Pancreas (tissue), 10 donors: ENCODE data around the gene ERVK3-1. TPM values are rescaled to one million over a fixed set of nuclear protein-coding genes. Genes with fewer than 3 reads are reported as not detected.
A peak's percentile ranks its signal among the peaks of the same experiment; 100 is the strongest.

Experiments
- ATAC-seq, 4 donors: fragments of 200-7000 bp; cut with Tn5 transposase; one replicate each; pipeline versions ENCODE4 v1.8.0 to v1.9.1; 2020; ENCODE audit warnings: mild to moderate bottlenecking in 4 of 4, moderate library complexity in 4 of 4
- DNase-seq, 6 donors: peaks; one replicate each; pipeline ENCODE4 v3.0.0-alpha.2; 2020
- FAIRE-seq: peaks from 2 replicates; lab custom pipeline; 2012; peaks lifted over from hg19 to GRCh38; lab: Jason Lieb, UNC
- H3K27ac ChIP-seq, 4 donors: fragments of 200-600 bp; sonication (generic); 1 replicate in 3 of 4; 2 replicates in 1 of 4; pipeline versions ENCODE4 v1.5.0 to v1.8.0; 2020
- H3K27me3 ChIP-seq, 4 donors: fragments of 200-600 bp; one replicate each; pipeline ENCODE4 v1.8.0; 2021
- H3K36me3 ChIP-seq, 3 donors: fragments of 200-600 bp; sonication (generic) in 1 of 3; one replicate each; pipeline versions ENCODE4 v1.5.0 to v1.8.0; 2020 to 2021
- H3K4me1 ChIP-seq, 3 donors: fragments of 200-600 bp; one replicate each; pipeline ENCODE4 v1.8.0; 2021
- H3K4me3 ChIP-seq, 4 donors: fragments of 200-600 bp; sonication (generic) in 2 of 4; one replicate each; pipeline versions ENCODE4 v1.5.0 to v1.8.0; 2020 to 2021
- H3K9me3 ChIP-seq, 4 donors: fragments of 200-600 bp; one replicate each; pipeline ENCODE4 v1.8.0; 2021
- WGBS, 2 donors: extraction: QIAGEN DNeasy Blood & Tissue Kit; methylation state at CpG; one replicate each; pipeline ENCODE4 v1.1.7; 2013; 5-methylcytosine and 5-hydroxymethylcytosine counted together
- intact Hi-C, 3 donors: fragments of 100-400 bp; cut with DNase I; formaldehyde crosslinking; loops; one replicate each; pipeline versions ENCODE4 v1.11.1 to v1.14.2; 2022
- polyA plus RNA-seq, 2 donors: library from polyadenylated mRNA; stranded (reverse); fragments of 200-250 nt; gene quantifications; one replicate each; pipeline ENCODE4 v1.2.3, GENCODE V29; 2013
- total RNA-seq, 6 donors: library from RNA; stranded (reverse); fragmentation: NEBNext Ultra II Directional in 4 of 6; extraction: Animal tissue kit (Norgen Biotek cat#: 25700) in 4 of 6; gene quantifications; one replicate each; pipeline versions ENCODE4 v1.2.1 to v1.2.4, GENCODE V29; 2021 to 2023
- TF ChIP-seq, protein P1 (sequence below), 4 donors: fragments of 200-600 bp; sonication (generic) in 3 of 4; IDR thresholded peaks; one replicate each; pipeline versions ENCODE4 v1.5.0 to v1.8.0; 2021; ENCODE audit warnings: antibody characterized with exemption in 4 of 4
- donor health status: healthy with polysubstance abuse.
- donor health status: DM: no; HTN: no; CAD: no; lungs with moderate emphysema.
- donor health status: DM: no; HTN: no; CAD: no.
- donor health status: control.
- donor health status: control.
- donor health status: Bipolar disorder and iron deficiency.
- donor health status: DM: yes; HTN: yes; CAD: no.
- donor health status: DM: no; HTN: no; CAD: no.
- donor health status: DM: no; HTN: no; CAD: no.
- donor health status: DM: yes; HTN: yes; CAD: no.

ERVK3-1 gene
- total and polyA plus RNA-seq, 8 donors = 8.6 to 41.6 (median 15.6) TPM

DNA sequence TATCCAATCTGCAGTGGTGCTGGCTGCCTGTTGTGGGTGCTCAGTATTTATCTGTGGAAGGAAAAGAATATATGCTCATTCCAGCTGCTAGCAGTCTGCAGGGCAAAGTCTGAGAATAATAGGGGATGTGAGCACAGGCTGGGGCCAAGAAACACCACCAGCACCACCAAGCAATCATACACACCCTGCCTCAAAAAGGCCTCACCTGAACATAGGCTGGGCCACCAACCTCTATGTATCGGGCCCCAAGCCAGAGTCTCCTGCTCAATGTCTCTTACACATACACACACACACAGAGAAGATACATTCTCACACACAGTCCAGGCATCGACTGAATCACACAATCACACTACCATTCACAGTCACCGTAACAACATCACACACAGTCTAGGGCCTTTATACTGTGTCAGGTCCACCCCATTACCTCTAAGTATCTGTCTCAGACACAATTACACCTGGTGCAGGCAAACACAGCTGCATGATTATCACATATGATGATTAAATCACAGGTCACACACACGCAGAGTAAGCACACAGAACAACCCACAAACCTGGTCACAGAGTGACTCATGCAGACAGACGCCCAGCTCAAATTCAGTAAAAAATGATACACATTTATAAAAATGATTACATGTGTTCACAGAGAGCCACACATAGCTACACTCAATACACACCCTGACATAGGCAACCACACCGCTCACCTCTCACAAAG, 20.3 kb downstream of the ERVK3-1 start:
- intact Hi-C loops = no loop called here
- Histone ChIP-seq H3K4me1 (peaks cover 0 to 13% (median 7%) of the 10 kb centered on the region in 3 donors), H3K9me3 (no peaks in the 10 kb centered on the region), H3K36me3 (no peaks in the 10 kb centered on the region), H3K4me3 (peak overlapping the region in 1 of 4 donors; percentile 78), H3K27me3 (no peaks in the 10 kb centered on the region), H3K27ac (no peak overlapping the region)
- FAIRE-seq (no peak), DNase-seq (no peak), ATAC-seq (no peak)
- TF ChIP-seq, protein P1, sequence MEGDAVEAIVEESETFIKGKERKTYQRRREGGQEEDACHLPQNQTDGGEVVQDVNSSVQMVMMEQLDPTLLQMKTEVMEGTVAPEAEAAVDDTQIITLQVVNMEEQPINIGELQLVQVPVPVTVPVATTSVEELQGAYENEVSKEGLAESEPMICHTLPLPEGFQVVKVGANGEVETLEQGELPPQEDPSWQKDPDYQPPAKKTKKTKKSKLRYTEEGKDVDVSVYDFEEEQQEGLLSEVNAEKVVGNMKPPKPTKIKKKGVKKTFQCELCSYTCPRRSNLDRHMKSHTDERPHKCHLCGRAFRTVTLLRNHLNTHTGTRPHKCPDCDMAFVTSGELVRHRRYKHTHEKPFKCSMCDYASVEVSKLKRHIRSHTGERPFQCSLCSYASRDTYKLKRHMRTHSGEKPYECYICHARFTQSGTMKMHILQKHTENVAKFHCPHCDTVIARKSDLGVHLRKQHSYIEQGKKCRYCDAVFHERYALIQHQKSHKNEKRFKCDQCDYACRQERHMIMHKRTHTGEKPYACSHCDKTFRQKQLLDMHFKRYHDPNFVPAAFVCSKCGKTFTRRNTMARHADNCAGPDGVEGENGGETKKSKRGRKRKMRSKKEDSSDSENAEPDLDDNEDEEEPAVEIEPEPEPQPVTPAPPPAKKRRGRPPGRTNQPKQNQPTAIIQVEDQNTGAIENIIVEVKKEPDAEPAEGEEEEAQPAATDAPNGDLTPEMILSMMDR (IDR thresholded peaks at IDR 0.05) = no peak
- 73 to 80% methylated on average over 6 of the region's 6 CpGs for WGBS, 2 donors

DNA sequence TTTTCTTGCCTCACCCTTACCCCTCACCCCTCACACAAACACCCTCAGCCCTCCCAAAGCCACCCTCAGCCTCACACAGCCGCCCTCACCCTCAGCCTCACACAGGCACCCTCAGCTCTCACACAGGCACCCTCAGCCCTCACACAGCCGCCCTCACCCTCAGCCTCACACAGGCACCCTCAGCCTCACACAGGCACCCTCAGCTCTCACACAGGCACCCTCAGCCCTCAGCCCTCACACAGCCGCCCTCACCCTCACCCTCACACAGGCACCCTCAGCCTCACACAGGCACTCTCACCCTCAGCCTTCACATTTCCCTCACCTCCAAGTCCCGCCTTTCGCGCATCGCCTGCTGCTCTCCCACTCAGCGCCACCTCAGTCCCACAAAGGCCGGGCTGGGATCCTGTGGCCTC, 21.3 kb downstream of the ERVK3-1 start:
- no peak for DNase-seq
- H3K4me1 ChIP-seq = peaks cover 0 to 13% (median 7%) of the 10 kb centered on the region in 3 donors
- no peak for FAIRE-seq
- intact Hi-C loops = no loop called here
- H3K27ac ChIP-seq = peak overlapping the region in 3 of 4 donors; percentile 76 to 90 (median 79)
- H3K36me3 ChIP-seq = no peaks in the 10 kb centered on the region
- no peaks in the 10 kb centered on the region for H3K27me3 ChIP-seq
- TF ChIP-seq, protein P1 (IDR thresholded peaks at IDR 0.05) = no peak
- peak overlapping the region; percentile 74 to 91 (median 78) for H3K4me3 ChIP-seq
- WGBS, 2 donors = 2 to 3% methylated on average over 9 of the region's 9 CpGs
- ATAC-seq = peak; percentile 9 to 31 (median 23)
- H3K9me3 ChIP-seq = no peaks in the 10 kb centered on the region

GRCh38 chr19:58326914-58327726, 21.9 kb downstream of the ERVK3-1 start, which contains the start of gene ZSCAN22:
Gene ZSCAN22 (plus strand): TSS chr19:58326994. CDS start chr19:58334803, 7,809 bp downstream.
- peak; percentile 97 to 99 (median 97) for ATAC-seq
- Histone ChIP-seq H3K4me1 (peaks cover 0 to 13% (median 7%) of the 10 kb centered on the region in 3 donors), H3K4me3 (peak within 1 kb of the TSS; percentile 74 to 91 (median 78)), H3K36me3 (no peaks in the 10 kb centered on the region), H3K27ac (peak within 1 kb of the TSS; percentile 76 to 90 (median 82)), H3K27me3 (no peaks in the 10 kb centered on the region), H3K9me3 (no peaks in the 10 kb centered on the region)
- TF ChIP-seq, protein P1 (IDR thresholded peaks at IDR 0.05) = no peak
- peak; percentile 95 to 98 (median 96) for DNase-seq
- 0% methylated on average over 62 of the region's 62 CpGs for WGBS, 2 donors
- no peak for FAIRE-seq
- intact Hi-C loops = no loop called here

DNA sequence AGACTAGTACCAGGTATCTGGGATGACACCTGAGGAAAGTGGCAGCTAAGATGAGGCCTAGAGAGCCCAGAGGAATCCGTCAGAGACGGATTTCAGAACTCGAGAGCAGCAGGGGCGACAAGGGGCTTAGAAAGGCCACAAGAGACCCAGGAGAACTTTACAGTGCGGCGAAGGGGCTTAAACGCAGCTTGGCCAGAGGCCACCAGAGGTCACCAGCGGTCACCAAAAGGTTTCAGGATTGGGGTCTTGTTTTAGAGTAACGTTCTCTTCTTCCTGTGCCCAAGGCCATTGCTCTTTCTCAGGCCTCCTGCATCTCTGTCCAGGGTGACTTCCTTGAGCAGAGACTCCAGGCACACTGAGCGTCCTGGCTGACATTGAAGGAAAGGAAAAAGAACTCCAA, 23.8 kb downstream of the ERVK3-1 start:
- intact Hi-C loops = no loop called here
- FAIRE-seq (no peak), DNase-seq (no peak), ATAC-seq (no peak)
- H3K4me1 ChIP-seq = peaks cover 0 to 13% (median 7%) of the 10 kb centered on the region in 3 donors
- H3K4me3 ChIP-seq = no peak overlapping the region
- no peaks in the 10 kb centered on the region for H3K27me3 ChIP-seq
- WGBS, 2 donors = 68 to 72% methylated on average over 10 of the region's 10 CpGs
- H3K36me3 ChIP-seq = no peaks in the 10 kb centered on the region
- TF ChIP-seq, protein P1 (IDR thresholded peaks at IDR 0.05) = no peak
- no peak overlapping the region for H3K27ac ChIP-seq
- H3K9me3 ChIP-seq = no peaks in the 10 kb centered on the region
